HEK293 (cell line): ENCODE results near the gene ZSCAN16.

Source experiments
- EGR2 ChIP-seq: fragments of 450-650 bp; formaldehyde crosslinking; IDR thresholded peaks from 2 replicates; pipeline ENCODE4 v1.5.1; 2016; ENCODE audit warnings: low read depth, missing biosample characterization, missing genetic modification characterization
- FEZF1 ChIP-seq: fragments of 450-650 bp; formaldehyde crosslinking; IDR thresholded peaks from 2 replicates; pipeline ENCODE4 v1.5.1; 2016; ENCODE audit warnings: missing biosample characterization, missing genetic modification characterization
- GFI1B ChIP-seq: fragments of 450-650 bp; formaldehyde crosslinking; IDR thresholded peaks from 2 replicates; pipeline ENCODE4 v1.5.1; 2016; ENCODE audit warnings: missing biosample characterization, missing genetic modification characterization
- GLI2 ChIP-seq: fragments of 450-650 bp; formaldehyde crosslinking; IDR thresholded peaks from 2 replicates; pipeline ENCODE4; 2017; ENCODE audit warnings: missing biosample characterization, missing genetic modification characterization, low read depth, borderline replicate concordance
- IKZF3 ChIP-seq: fragments of 450-650 bp; IDR thresholded peaks from 2 replicates; pipeline ENCODE4 v1.5.0; 2018; ENCODE audit warnings: missing biosample characterization, mild to moderate bottlenecking, missing genetic modification characterization, moderate library complexity
- KLF17 ChIP-seq: fragments of 450-650 bp; formaldehyde crosslinking; IDR thresholded peaks from 2 replicates; pipeline ENCODE4 v1.5.1; 2016; ENCODE audit warnings: missing biosample characterization, missing genetic modification characterization
- OVOL3 ChIP-seq: fragments of 450-650 bp; formaldehyde crosslinking; IDR thresholded peaks from 2 replicates; pipeline ENCODE4 v1.5.1; 2016; ENCODE audit warnings: missing biosample characterization, missing genetic modification characterization
- PRDM6 ChIP-seq: fragments of 450-650 bp; formaldehyde crosslinking; IDR thresholded peaks from 2 replicates; pipeline ENCODE4 v1.5.1; 2017; ENCODE audit warnings: missing biosample characterization, missing genetic modification characterization
- SCRT1 ChIP-seq: fragments of 450-650 bp; formaldehyde crosslinking; IDR thresholded peaks from 2 replicates; pipeline ENCODE4 v1.5.1; 2016; ENCODE audit warnings: missing biosample characterization, missing genetic modification characterization, borderline replicate concordance
- YY2 ChIP-seq: fragments of 450-650 bp; formaldehyde crosslinking; IDR thresholded peaks from 2 replicates; pipeline ENCODE4 v1.5.1; 2016; ENCODE audit warnings: missing biosample characterization, missing genetic modification characterization
- ZBTB17 ChIP-seq: fragments of 450-650 bp; formaldehyde crosslinking; IDR thresholded peaks from 2 replicates; pipeline ENCODE4 v1.5.1; 2016; ENCODE audit warnings: missing biosample characterization, missing genetic modification characterization
- ZBTB6 ChIP-seq: fragments of 450-650 bp; formaldehyde crosslinking; IDR thresholded peaks from 2 replicates; pipeline ENCODE4 v1.5.1; 2017; ENCODE audit warnings: missing biosample characterization, missing genetic modification characterization
- ZFP37 ChIP-seq: fragments of 450-650 bp; formaldehyde crosslinking; IDR thresholded peaks from 2 replicates; pipeline ENCODE4 v1.5.1; 2016; ENCODE audit warnings: missing biosample characterization, missing genetic modification characterization
- ZFP41 ChIP-seq: fragments of 450-650 bp; formaldehyde crosslinking; IDR thresholded peaks from 2 replicates; pipeline ENCODE4 v1.5.1; 2016; ENCODE audit warnings: missing biosample characterization, missing genetic modification characterization, borderline replicate concordance
- ZIC2 ChIP-seq: fragments of 450-650 bp; formaldehyde crosslinking; IDR thresholded peaks from 2 replicates; pipeline ENCODE4 v1.5.1; 2016; ENCODE audit warnings: missing biosample characterization, missing genetic modification characterization
- ZNF132 ChIP-seq: fragments of 450-650 bp; formaldehyde crosslinking; IDR thresholded peaks from 2 replicates; pipeline ENCODE4 v1.5.1; 2017; ENCODE audit warnings: missing biosample characterization, missing genetic modification characterization, borderline replicate concordance
- ZNF146 ChIP-seq: fragments of 450-650 bp; formaldehyde crosslinking; IDR thresholded peaks from 2 replicates; pipeline ENCODE4 v1.5.1; 2016; ENCODE audit warnings: missing biosample characterization, missing genetic modification characterization
- ZNF16 ChIP-seq: fragments of 450-650 bp; formaldehyde crosslinking; IDR thresholded peaks from 2 replicates; pipeline ENCODE4 v1.5.1; 2016; ENCODE audit warnings: low read depth, missing biosample characterization, missing genetic modification characterization
- ZNF169 ChIP-seq: fragments of 450-650 bp; formaldehyde crosslinking; IDR thresholded peaks from 2 replicates; pipeline ENCODE4 v1.5.1; 2016; ENCODE audit warnings: missing biosample characterization, missing genetic modification characterization
- ZNF292 ChIP-seq: fragments of 450-650 bp; formaldehyde crosslinking; IDR thresholded peaks from 2 replicates; pipeline ENCODE4 v1.5.1; 2016; ENCODE audit warnings: low read depth, missing biosample characterization, missing genetic modification characterization, borderline replicate concordance
- ZNF350 ChIP-seq: fragments of 450-650 bp; formaldehyde crosslinking; IDR thresholded peaks from 2 replicates; pipeline ENCODE4 v1.5.0; 2017; ENCODE audit warnings: missing biosample characterization, mild to moderate bottlenecking, missing genetic modification characterization
- ZNF362 ChIP-seq: fragments of 450-650 bp; formaldehyde crosslinking; IDR thresholded peaks from 2 replicates; pipeline ENCODE4 v1.5.1; 2016; ENCODE audit warnings: missing biosample characterization, missing genetic modification characterization
- ZNF423 ChIP-seq: fragments of 450-650 bp; formaldehyde crosslinking; IDR thresholded peaks from 2 replicates; pipeline ENCODE4 v1.5.1; 2016; ENCODE audit warnings: missing biosample characterization, missing genetic modification characterization
- ZNF433 ChIP-seq: fragments of 450-650 bp; formaldehyde crosslinking; IDR thresholded peaks from 2 replicates; pipeline ENCODE4 v1.5.1; 2016; ENCODE audit warnings: missing biosample characterization, missing genetic modification characterization, low read depth
- ZNF48 ChIP-seq: fragments of 450-650 bp; formaldehyde crosslinking; IDR thresholded peaks from 2 replicates; pipeline ENCODE4 v1.5.1; 2016; ENCODE audit warnings: missing biosample characterization, missing genetic modification characterization
- ZNF513 ChIP-seq: fragments of 450-650 bp; IDR thresholded peaks from 2 replicates; pipeline ENCODE4 v1.5.1; 2018; ENCODE audit warnings: missing biosample characterization, missing genetic modification characterization
- ZNF530 ChIP-seq: fragments of 450-650 bp; formaldehyde crosslinking; IDR thresholded peaks from 2 replicates; pipeline ENCODE4 v1.5.1; 2016; ENCODE audit warnings: low read depth, missing biosample characterization, missing genetic modification characterization
- ZNF544 ChIP-seq: fragments of 450-650 bp; formaldehyde crosslinking; IDR thresholded peaks from 2 replicates; pipeline ENCODE4 v1.5.0; 2017; ENCODE audit warnings: missing biosample characterization, missing genetic modification characterization
- ZNF548 ChIP-seq: fragments of 450-650 bp; formaldehyde crosslinking; IDR thresholded peaks from 2 replicates; pipeline ENCODE4 v1.5.1; 2016; ENCODE audit warnings: missing biosample characterization, missing genetic modification characterization
- ZNF600 ChIP-seq: fragments of 450-650 bp; formaldehyde crosslinking; IDR thresholded peaks from 2 replicates; pipeline ENCODE4 v1.5.1; 2016; ENCODE audit warnings: missing biosample characterization, missing genetic modification characterization
- ZNF654 ChIP-seq: fragments of 450-650 bp; formaldehyde crosslinking; IDR thresholded peaks from 2 replicates; pipeline ENCODE4 v1.5.1; 2016; ENCODE audit warnings: low read depth, missing biosample characterization, missing genetic modification characterization
- ZNF660 ChIP-seq: fragments of 450-650 bp; IDR thresholded peaks from 2 replicates; pipeline ENCODE4 v1.5.1; 2018; ENCODE audit warnings: missing biosample characterization, mild to moderate bottlenecking, missing genetic modification characterization
- ZNF677 ChIP-seq: fragments of 450-650 bp; IDR thresholded peaks from 2 replicates; pipeline ENCODE4 v1.5.0; 2018; ENCODE audit warnings: missing biosample characterization, mild to moderate bottlenecking, missing genetic modification characterization, moderate library complexity
- ZSCAN16 ChIP-seq: fragments of 450-650 bp; formaldehyde crosslinking; IDR thresholded peaks from 2 replicates; pipeline ENCODE4 v1.5.1; 2016; ENCODE audit warnings: missing biosample characterization, missing genetic modification characterization

Gene ZSCAN16

GRCh38 chr6:28080631-28081485 lies 43.6 kb upstream of the ZSCAN16 start (continued):
- no peak for TF ChIP-seq ZNF169
- no peak for TF ChIP-seq GFI1B (tag by site-specific recombination)
- 0 out of 2 replicates have a peak, but pooled peaks have one; percentile 47 for TF ChIP-seq ZSCAN16 (tag by site-specific recombination)
- peak; percentile 78 for TF ChIP-seq IKZF3
- TF ChIP-seq ZIC2 (tag by site-specific recombination), result no peak; the same call in 1 of the 2 replicates
- TF ChIP-seq OVOL3 (tag by site-specific recombination), result peak; percentile 69; the same call in 1 of the 2 replicates
- no peak for TF ChIP-seq ZNF600 (tag by site-specific recombination)
- TF ChIP-seq ZNF660 (tag by site-specific recombination), result peak; percentile 99
- no peak for TF ChIP-seq ZNF16 (tag by site-specific recombination)
- TF ChIP-seq ZBTB17 (tag by site-specific recombination), result peak; percentile 92
- TF ChIP-seq ZNF654 (tag by site-specific recombination), result peak; percentile 19; the same call in 1 of the 2 replicates
- no peak for TF ChIP-seq ZNF677
- TF ChIP-seq ZNF146 (tag by site-specific recombination), result peak; percentile 43; the same call in 1 of the 2 replicates
- TF ChIP-seq ZNF530 (tag by site-specific recombination), result no peak
- TF ChIP-seq ZNF513 (tag by site-specific recombination), result no peak
- TF ChIP-seq KLF17 (tag by site-specific recombination), result peak; percentile 86
- peak; percentile 92 for TF ChIP-seq ZFP37 (tag by site-specific recombination)
- TF ChIP-seq ZNF544 (tag by site-specific recombination), result no peak
- no peak; the same call in 1 of the 2 replicates for TF ChIP-seq GLI2 (tag by site-specific recombination)
- TF ChIP-seq FEZF1 (tag by site-specific recombination), result peak; percentile 53; the same call in 1 of the 2 replicates
- no peak for TF ChIP-seq ZNF292
- no peak for TF ChIP-seq EGR2 (tag by site-specific recombination)
- no peak; the same call in 1 of the 2 replicates for TF ChIP-seq ZNF362 (tag by site-specific recombination)
- TF ChIP-seq ZNF48, result no peak
- TF ChIP-seq ZNF548 (tag by site-specific recombination), result 0 out of 2 replicates have a peak, but pooled peaks have one; percentile 20
- TF ChIP-seq ZNF132 (tag by site-specific recombination), result no peak
- no peak for TF ChIP-seq ZNF423
- no peak for TF ChIP-seq SCRT1 (tag by site-specific recombination)
- peak; percentile 91 for TF ChIP-seq YY2
- TF ChIP-seq ZNF350 (tag by site-specific recombination), result no peak
- TF ChIP-seq ZNF433, result no peak
- TF ChIP-seq ZBTB6 (tag by site-specific recombination), result no peak
- TF ChIP-seq ZFP41 (tag by site-specific recombination), result no peak
- TF ChIP-seq PRDM6 (tag by site-specific recombination), result no peak
